Measurements from ENCODE around the gene FAM184B. TPM values are rescaled to one million over a fixed set of nuclear protein-coding genes. Genes with fewer than 3 reads are reported as not detected.

Gene FAM184B
- total RNA-seq, 1 experiment from 2014 or later = 0.07 TPM

- Histone ChIP-seq H4K20me1 (ENCODE audit: insufficient read depth) (no peaks in the 10 kb centered on the region), H3K36me3 (ENCODE audit: control insufficient read depth in 1 of 2, insufficient read depth in 2 of 2, low read length in 2 of 2) (peaks cover 4 to 11% of the 10 kb centered on the region in 2 experiments; a peak in 3 of 4 replicates), H3K9me3 (ENCODE audit: control insufficient read depth in 1 of 2, insufficient read depth in 1 of 2, low read depth in 1 of 2, low read length in 2 of 2) (no peaks in the 10 kb centered on the region), H3K4me2 (ENCODE audit: low read length) (no peak overlapping the region), H3K9ac (ENCODE audit: low read length) (no peak overlapping the region), H2AFZ (ENCODE audit: low read depth, low read length, poor library complexity, severe bottlenecking) (no peak overlapping the region), H3K4me1 (ENCODE audit: control insufficient read depth in 1 of 2, insufficient read depth in 2 of 2, low read length in 2 of 2) (no peaks in the 10 kb centered on the region), H3K27ac (ENCODE audit: low read depth, low read length) (no peak overlapping the region), H3K27me3 (ENCODE audit: insufficient read depth, low read length) (no peaks in the 10 kb centered on the region), H3K4me3 (replicated peaks in 1 of 2; ENCODE audit: low read depth in 1 of 2, low read length in 2 of 2) (no peak overlapping the region), H3K79me2 (ENCODE audit: insufficient read depth, low read length) (no peaks in the 10 kb centered on the region), H3K9me2 (ENCODE audit: insufficient read depth) (no peaks in the 10 kb centered on the region)
- TF ChIP-seq, protein P1, sequence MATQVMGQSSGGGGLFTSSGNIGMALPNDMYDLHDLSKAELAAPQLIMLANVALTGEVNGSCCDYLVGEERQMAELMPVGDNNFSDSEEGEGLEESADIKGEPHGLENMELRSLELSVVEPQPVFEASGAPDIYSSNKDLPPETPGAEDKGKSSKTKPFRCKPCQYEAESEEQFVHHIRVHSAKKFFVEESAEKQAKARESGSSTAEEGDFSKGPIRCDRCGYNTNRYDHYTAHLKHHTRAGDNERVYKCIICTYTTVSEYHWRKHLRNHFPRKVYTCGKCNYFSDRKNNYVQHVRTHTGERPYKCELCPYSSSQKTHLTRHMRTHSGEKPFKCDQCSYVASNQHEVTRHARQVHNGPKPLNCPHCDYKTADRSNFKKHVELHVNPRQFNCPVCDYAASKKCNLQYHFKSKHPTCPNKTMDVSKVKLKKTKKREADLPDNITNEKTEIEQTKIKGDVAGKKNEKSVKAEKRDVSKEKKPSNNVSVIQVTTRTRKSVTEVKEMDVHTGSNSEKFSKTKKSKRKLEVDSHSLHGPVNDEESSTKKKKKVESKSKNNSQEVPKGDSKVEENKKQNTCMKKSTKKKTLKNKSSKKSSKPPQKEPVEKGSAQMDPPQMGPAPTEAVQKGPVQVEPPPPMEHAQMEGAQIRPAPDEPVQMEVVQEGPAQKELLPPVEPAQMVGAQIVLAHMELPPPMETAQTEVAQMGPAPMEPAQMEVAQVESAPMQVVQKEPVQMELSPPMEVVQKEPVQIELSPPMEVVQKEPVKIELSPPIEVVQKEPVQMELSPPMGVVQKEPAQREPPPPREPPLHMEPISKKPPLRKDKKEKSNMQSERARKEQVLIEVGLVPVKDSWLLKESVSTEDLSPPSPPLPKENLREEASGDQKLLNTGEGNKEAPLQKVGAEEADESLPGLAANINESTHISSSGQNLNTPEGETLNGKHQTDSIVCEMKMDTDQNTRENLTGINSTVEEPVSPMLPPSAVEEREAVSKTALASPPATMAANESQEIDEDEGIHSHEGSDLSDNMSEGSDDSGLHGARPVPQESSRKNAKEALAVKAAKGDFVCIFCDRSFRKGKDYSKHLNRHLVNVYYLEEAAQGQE (IDR thresholded peaks at IDR 0.05; ENCODE audit: low read depth) = no peak
- TF ChIP-seq RAD21 (IDR thresholded peaks at IDR 0.05; ENCODE audit: low read depth) (no peak), FOSL1 (IDR thresholded peaks at IDR 0.05; ENCODE audit: low read depth) (no peak), CEBPB (IDR thresholded peaks at IDR 0.05; ENCODE audit: low read depth) (no peak)
- ATAC-seq = no peak
- ChIA-PET RAD21 (ENCODE audit: low non-redundant PET in 1 of 2, low total read pairs in 2 of 2, uncharacterized antibody in 2 of 2, unreplicated experiment in 2 of 2) (no interaction called here), CTCF (no interaction called here), POLR2A (no interaction called here)
- intact Hi-C loops (cut with micrococcal nuclease) = no loop called here
- DNase-seq (ENCODE audit: low read depth, low spot score) = no peak
- no TSS peak for BruUV-seq (replicated peaks)
These were observed 176.2 kb downstream of the FAM184B start for GRCh38 chr4:17605236-17605635.

DNA sequence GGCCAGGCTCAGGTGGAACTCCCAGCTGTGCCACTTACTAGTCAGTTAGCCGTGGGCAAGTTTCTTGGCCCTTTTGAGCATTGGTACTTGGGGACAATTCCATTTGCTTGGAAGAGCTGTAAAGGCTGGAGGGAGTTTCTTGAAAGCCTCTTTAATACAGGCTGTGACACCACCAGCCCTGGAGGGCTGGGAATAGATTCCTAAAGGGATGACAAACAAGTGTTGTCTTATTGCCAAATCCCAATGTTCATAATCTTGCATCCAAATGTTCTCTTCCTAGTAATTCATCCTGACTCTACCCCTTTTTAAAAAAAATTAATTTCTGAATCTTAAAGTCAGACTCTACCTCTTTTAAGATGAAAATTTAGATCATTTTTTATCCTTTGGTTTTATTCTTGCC lies 181.6 kb downstream of the FAM184B start:
- no TSS peak for BruUV-seq (replicated peaks)
- ATAC-seq = no peak
- CTCF ChIA-PET = no interaction called here
- H3K9me2 ChIP-seq (ENCODE audit: insufficient read depth) = no peaks in the 10 kb centered on the region
- H3K4me3 ChIP-seq (replicated peaks in 1 of 2; ENCODE audit: low read depth in 1 of 2, low read length in 2 of 2) = no peak overlapping the region
- no peaks in the 10 kb centered on the region for H3K9me3 ChIP-seq (ENCODE audit: control insufficient read depth in 1 of 2, insufficient read depth in 1 of 2, low read depth in 1 of 2, low read length in 2 of 2)
- TF ChIP-seq EZH2 (IDR thresholded peaks at IDR 0.05) (no peak), MAX (IDR thresholded peaks at IDR 0.05) (no peak), POLR2AphosphoS5 (IDR thresholded peaks at IDR 0.05; ENCODE audit: low read depth, low read length) (no peak), TCF7L2 (IDR thresholded peaks at IDR 0.05; ENCODE audit: borderline replicate concordance, extremely low read depth, insufficient read depth, insufficient read length) (no peak), CBX3 (IDR thresholded peaks at IDR 0.05; ENCODE audit: low read depth) (no peak), FOSL1 (IDR thresholded peaks at IDR 0.05; ENCODE audit: low read depth) (no peak)
- TF ChIP-seq, protein P2, sequence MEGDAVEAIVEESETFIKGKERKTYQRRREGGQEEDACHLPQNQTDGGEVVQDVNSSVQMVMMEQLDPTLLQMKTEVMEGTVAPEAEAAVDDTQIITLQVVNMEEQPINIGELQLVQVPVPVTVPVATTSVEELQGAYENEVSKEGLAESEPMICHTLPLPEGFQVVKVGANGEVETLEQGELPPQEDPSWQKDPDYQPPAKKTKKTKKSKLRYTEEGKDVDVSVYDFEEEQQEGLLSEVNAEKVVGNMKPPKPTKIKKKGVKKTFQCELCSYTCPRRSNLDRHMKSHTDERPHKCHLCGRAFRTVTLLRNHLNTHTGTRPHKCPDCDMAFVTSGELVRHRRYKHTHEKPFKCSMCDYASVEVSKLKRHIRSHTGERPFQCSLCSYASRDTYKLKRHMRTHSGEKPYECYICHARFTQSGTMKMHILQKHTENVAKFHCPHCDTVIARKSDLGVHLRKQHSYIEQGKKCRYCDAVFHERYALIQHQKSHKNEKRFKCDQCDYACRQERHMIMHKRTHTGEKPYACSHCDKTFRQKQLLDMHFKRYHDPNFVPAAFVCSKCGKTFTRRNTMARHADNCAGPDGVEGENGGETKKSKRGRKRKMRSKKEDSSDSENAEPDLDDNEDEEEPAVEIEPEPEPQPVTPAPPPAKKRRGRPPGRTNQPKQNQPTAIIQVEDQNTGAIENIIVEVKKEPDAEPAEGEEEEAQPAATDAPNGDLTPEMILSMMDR (IDR thresholded peaks at IDR 0.05 in 2 of 3, conservative IDR thresholded peaks at IDR 0.05 in 1 of 3; ENCODE audit: borderline replicate concordance in 1 of 3, insufficient read depth in 1 of 3, low read depth in 2 of 3, low read length in 2 of 3) = no peak
- POLR2A ChIA-PET = no interaction called here
- no peaks in the 10 kb centered on the region for H3K4me1 ChIP-seq (ENCODE audit: control insufficient read depth in 1 of 2, insufficient read depth in 2 of 2, low read length in 2 of 2)
- H3K27ac ChIP-seq (ENCODE audit: low read depth, low read length) = no peak overlapping the region
- H3K79me2 ChIP-seq (ENCODE audit: insufficient read depth, low read length) = no peaks in the 10 kb centered on the region
- intact Hi-C loops (cut with micrococcal nuclease) = no loop called here
- H3K36me3 ChIP-seq (ENCODE audit: control insufficient read depth in 1 of 2, insufficient read depth in 2 of 2, low read length in 2 of 2) = peaks cover 16 to 30% of the 10 kb centered on the region in 2 experiments; a peak in 3 of 4 replicates
- RAD21 ChIA-PET (ENCODE audit: low non-redundant PET in 1 of 2, low total read pairs in 2 of 2, uncharacterized antibody in 2 of 2, unreplicated experiment in 2 of 2) = no interaction called here
- no peak overlapping the region for H3K4me2 ChIP-seq (ENCODE audit: low read length)
- no peaks in the 10 kb centered on the region for H4K20me1 ChIP-seq (ENCODE audit: insufficient read depth)
- no peaks in the 10 kb centered on the region for H3K27me3 ChIP-seq (ENCODE audit: insufficient read depth, low read length)
- no peak for DNase-seq (ENCODE audit: low read depth, low spot score)
- no peak overlapping the region for H3K9ac ChIP-seq (ENCODE audit: low read length)
- no peak overlapping the region for H2AFZ ChIP-seq (ENCODE audit: low read depth, low read length, poor library complexity, severe bottlenecking)

Measured in HCT116 (cell line).